Measurements from ENCODE around the gene PUSL1. TPM values are rescaled to one million over a fixed set of nuclear protein-coding genes. Genes with fewer than 3 reads are reported as not detected.

The PUSL1 gene
- total RNA-seq, 6 experiments from 2014 or later = 5.6 to 21.6 (median 8.4) TPM

DNA sequence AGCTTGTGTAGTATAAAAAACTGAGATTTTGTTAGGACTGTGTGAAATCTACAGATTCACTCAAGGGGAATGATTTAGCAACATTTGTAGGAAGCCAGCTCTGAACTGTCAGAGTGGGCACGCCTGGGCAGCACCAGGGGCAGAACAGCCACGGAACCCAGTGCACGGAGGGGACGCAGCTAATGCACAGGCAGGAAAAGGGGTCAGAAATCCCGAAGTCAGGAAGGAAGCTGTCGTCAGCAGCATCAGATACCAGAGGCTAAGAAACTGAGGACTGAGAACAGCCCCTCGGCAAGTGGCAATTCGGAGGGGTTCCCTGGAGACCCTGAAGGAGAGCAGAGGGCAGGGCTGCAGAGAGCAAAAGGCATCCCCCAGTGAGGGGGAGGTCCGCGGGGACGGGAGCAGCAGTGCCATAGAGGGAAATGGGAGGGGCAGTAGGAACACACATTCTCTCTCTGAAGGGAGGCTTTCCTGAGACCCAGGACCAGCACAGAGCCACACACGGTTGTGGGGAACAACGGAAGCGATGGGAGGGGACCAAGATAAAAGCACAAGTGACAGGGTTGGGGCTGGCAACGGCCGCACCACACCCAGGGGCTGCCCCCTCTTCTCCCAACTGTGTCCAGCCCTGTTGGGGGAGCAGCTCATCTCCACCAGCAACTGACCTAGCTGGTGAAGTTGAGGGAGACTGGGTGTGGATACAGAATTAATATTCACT, 47.4 kb upstream of the PUSL1 start:
- ATAC-seq (peak; percentile 29 to 53 (median 50)), DNase-seq (no peak)
- no peak overlapping the region for H3K4me3 ChIP-seq
- H3K27ac ChIP-seq = no peak overlapping the region
- WGBS (ENCODE audit: insufficient coverage, low coverage, low lambda C conversion rate, missing lambda C conversion rate) = 69% methylated on average over 8 of the region's 16 CpGs
- TF ChIP-seq, protein P1, sequence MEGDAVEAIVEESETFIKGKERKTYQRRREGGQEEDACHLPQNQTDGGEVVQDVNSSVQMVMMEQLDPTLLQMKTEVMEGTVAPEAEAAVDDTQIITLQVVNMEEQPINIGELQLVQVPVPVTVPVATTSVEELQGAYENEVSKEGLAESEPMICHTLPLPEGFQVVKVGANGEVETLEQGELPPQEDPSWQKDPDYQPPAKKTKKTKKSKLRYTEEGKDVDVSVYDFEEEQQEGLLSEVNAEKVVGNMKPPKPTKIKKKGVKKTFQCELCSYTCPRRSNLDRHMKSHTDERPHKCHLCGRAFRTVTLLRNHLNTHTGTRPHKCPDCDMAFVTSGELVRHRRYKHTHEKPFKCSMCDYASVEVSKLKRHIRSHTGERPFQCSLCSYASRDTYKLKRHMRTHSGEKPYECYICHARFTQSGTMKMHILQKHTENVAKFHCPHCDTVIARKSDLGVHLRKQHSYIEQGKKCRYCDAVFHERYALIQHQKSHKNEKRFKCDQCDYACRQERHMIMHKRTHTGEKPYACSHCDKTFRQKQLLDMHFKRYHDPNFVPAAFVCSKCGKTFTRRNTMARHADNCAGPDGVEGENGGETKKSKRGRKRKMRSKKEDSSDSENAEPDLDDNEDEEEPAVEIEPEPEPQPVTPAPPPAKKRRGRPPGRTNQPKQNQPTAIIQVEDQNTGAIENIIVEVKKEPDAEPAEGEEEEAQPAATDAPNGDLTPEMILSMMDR (IDR thresholded peaks at IDR 0.05) = no peak
- no peak for TF ChIP-seq POLR2A (IDR thresholded peaks at IDR 0.05)
- peaks cover 0 to 46% (median 11%) of the 10 kb centered on the region in 4 donors for H3K36me3 ChIP-seq
- intact Hi-C loops (cut with DNase I) = loop anchor here in 1 of 2 donors (10.0 kb wide), 1 partner anchor 136 kb away; no protein-coding TSS in a partner anchor
- no peaks in the 10 kb centered on the region for H3K9me3 ChIP-seq
- H3K4me1 ChIP-seq = no peaks in the 10 kb centered on the region
- H3K27me3 ChIP-seq = no peaks in the 10 kb centered on the region

DNA sequence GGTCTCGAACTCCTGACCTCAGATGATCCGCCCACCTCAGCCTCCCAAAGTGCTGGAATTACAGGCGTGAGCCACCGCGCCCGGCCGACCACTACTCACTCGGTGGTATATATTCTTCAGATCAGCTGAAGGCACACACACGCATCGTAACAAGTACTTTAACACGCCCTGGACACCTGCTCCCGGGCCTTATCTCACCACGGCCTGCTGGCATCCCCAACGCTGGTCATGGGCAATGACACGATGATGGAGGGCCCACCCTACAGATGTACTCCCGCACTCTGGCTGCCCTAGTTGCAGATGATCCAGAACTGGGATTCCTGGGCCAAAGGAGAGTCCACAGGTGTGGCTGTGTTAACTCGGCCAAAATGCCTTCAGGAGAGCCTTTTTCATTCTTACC, 46.3 kb upstream of the PUSL1 start:
- Histone ChIP-seq H3K9me3 (no peaks in the 10 kb centered on the region), H3K4me3 (no peak overlapping the region), H3K4me1 (no peaks in the 10 kb centered on the region), H3K27me3 (no peaks in the 10 kb centered on the region), H3K36me3 (peaks cover 0 to 41% (median 9%) of the 10 kb centered on the region in 4 donors), H3K27ac (no peak overlapping the region)
- whole genome bisulfite sequencing (ENCODE audit: insufficient coverage, low coverage, low lambda C conversion rate, missing lambda C conversion rate) = 100% methylated on average over 1 of the region's 17 CpGs
- no peak for DNase-seq
- ATAC-seq = no peak
- intact Hi-C loops (cut with DNase I) = loop anchor here in 1 of 2 donors (10.0 kb wide), 1 partner anchor 137 kb away; no protein-coding TSS in a partner anchor
- no peak for TF ChIP-seq POLR2A (IDR thresholded peaks at IDR 0.05)
- TF ChIP-seq, protein P1 (IDR thresholded peaks at IDR 0.05) = no peak

DNA sequence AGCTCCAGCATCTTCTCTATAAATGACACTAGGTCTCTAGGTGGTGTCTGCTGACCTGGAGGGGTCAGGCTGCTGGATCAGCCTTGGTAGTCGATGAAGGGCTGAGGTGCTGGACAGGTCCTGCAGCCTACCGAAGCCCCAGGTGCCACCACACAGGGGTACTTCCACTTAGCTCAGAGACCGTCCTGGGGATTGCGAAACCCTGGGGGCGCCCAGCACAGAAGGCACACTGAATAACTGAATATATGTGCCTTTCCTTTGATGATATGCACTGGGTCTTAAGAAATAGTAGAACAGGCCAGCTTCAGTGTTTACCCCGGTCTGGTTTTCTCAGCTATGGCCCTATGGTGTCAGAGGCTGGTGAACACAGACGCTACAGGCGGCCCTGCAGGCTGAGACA, 45.6 kb upstream of the PUSL1 start:
- no peak for DNase-seq
- Histone ChIP-seq H3K9me3 (no peaks in the 10 kb centered on the region), H3K4me1 (no peaks in the 10 kb centered on the region), H3K4me3 (no peak overlapping the region), H3K27ac (no peak overlapping the region), H3K36me3 (peaks cover 0 to 46% (median 9%) of the 10 kb centered on the region in 4 donors), H3K27me3 (no peaks in the 10 kb centered on the region)
- WGBS (ENCODE audit: insufficient coverage, low coverage, low lambda C conversion rate, missing lambda C conversion rate) = 88% methylated on average over 3 of the region's 8 CpGs
- ATAC-seq = no peak
- TF ChIP-seq POLR2A (IDR thresholded peaks at IDR 0.05) = no peak
- TF ChIP-seq, protein P1 (IDR thresholded peaks at IDR 0.05) = no peak
- intact Hi-C loops (cut with DNase I) = loop anchor here in 1 of 2 donors (10.0 kb wide), 1 partner anchor 138 kb away; no protein-coding TSS in a partner anchor

DNA sequence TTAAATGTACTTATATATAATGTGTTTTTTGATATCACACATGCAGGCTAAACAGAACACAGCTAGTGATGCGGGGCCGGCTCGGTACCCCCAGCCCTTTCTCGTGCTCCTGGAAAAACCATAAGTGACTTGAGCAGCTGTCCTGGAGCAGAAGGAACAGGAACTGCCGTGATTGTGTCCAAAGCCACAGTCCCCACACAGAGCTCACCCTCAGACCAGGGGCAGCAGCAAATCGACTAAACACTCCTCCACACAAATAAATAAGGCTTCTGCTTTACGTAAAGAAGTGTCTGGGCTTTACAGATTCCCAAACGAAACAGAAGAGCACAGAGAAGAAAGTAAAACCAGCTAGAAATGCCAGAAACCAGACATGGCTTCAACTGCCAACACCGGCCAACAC, 44.4 kb upstream of the PUSL1 start:
- intact Hi-C loops (cut with DNase I) = loop anchor here in 1 of 2 donors (10.0 kb wide), 1 partner anchor 139 kb away; no protein-coding TSS in a partner anchor
- DNase-seq (no peak), ATAC-seq (no peak)
- Histone ChIP-seq H3K4me3 (no peak overlapping the region), H3K27ac (no peak overlapping the region), H3K9me3 (no peaks in the 10 kb centered on the region), H3K36me3 (peaks cover 0 to 47% (median 9%) of the 10 kb centered on the region in 4 donors), H3K27me3 (no peaks in the 10 kb centered on the region), H3K4me1 (no peaks in the 10 kb centered on the region)
- 84% methylated on average over 5 of the region's 9 CpGs for WGBS (ENCODE audit: insufficient coverage, low coverage, low lambda C conversion rate, missing lambda C conversion rate)
- TF ChIP-seq POLR2A (IDR thresholded peaks at IDR 0.05) = no peak
- TF ChIP-seq, protein P1 (IDR thresholded peaks at IDR 0.05) = no peak

Measured in right lobe of liver (tissue), 6 donors.